ENCODE measurements around the gene SMO.
"Not testable (repeated sequence)": the region's sequence is repeated elsewhere in the genome, so short reads cannot be mapped to it uniquely, and the experiment has no call there.

- not testable (repeated sequence) for TF ChIP-seq CTCF (IDR thresholded peaks at IDR 0.05 in 2 of 3, conservative IDR thresholded peaks at IDR 0.05 in 1 of 3; ENCODE audit: borderline replicate concordance in 1 of 3, insufficient read depth in 1 of 3, low read depth in 2 of 3, low read length in 2 of 3); RAD21 (IDR thresholded peaks at IDR 0.05; ENCODE audit: low read depth); REST (IDR thresholded peaks at IDR 0.05; ENCODE audit: low read depth); ZNF274 (IDR thresholded peaks at IDR 0.05; ENCODE audit: low read depth, low read length); MAX (IDR thresholded peaks at IDR 0.05); POLR2A (IDR thresholded peaks at IDR 0.05; ENCODE audit: borderline replicate concordance, extremely low read depth, insufficient read depth, insufficient read length); ZBTB33 (IDR thresholded peaks at IDR 0.05; ENCODE audit: extremely low read depth, insufficient replicate concordance, low read length)
Measured at GRCh38 chr7:129216821-129217416, 28.5 kb downstream of the SMO start.
